Measurements from ENCODE around the gene DGKB.

The DGKB gene

GRCh38 chr7:14760730-14761478, 141.6 kb downstream of the DGKB start:
- DNase-seq (ENCODE audit: low spot score): no peak

- peak; percentile 32 for DNase-seq (ENCODE audit: low spot score)
Measured at GRCh38 chr7:14759785-14760184, 142.8 kb downstream of the DGKB start.

- DNase-seq (ENCODE audit: low spot score): peak; percentile 50
Measured at GRCh38 chr7:14754631-14755030, 147.9 kb downstream of the DGKB start.

GRCh38 chr7:14752301-14752700, 150.2 kb downstream of the DGKB start:
- DNase-seq (ENCODE audit: low spot score): no peak

- no peak for DNase-seq (ENCODE audit: low spot score)
Measured at GRCh38 chr7:14751461-14751860, 151.1 kb downstream of the DGKB start.

- DNase-seq (ENCODE audit: low spot score): peak; percentile 90
Measured at GRCh38 chr7:14748461-14748860, 154.1 kb downstream of the DGKB start.

- no peak for DNase-seq (ENCODE audit: low spot score)
Measured at GRCh38 chr7:14747701-14748100, 154.8 kb downstream of the DGKB start.

- no peak for DNase-seq (ENCODE audit: low spot score)
Measured at GRCh38 chr7:14745076-14745475, 157.5 kb downstream of the DGKB start.

GRCh38 chr7:14740606-14741005, 161.9 kb downstream of the DGKB start:
- DNase-seq (ENCODE audit: low spot score): no peak

GRCh38 chr7:14739841-14740185, 162.7 kb downstream of the DGKB start:
- DNase-seq (ENCODE audit: low spot score): no peak

- no peak for DNase-seq (ENCODE audit: low spot score)
Measured at GRCh38 chr7:14739168-14739840, 163.2 kb downstream of the DGKB start.

GRCh38 chr7:14738086-14738485, 164.5 kb downstream of the DGKB start:
- DNase-seq (ENCODE audit: low spot score): peak; percentile 35

GRCh38 chr7:14734839-14735321, 167.7 kb downstream of the DGKB start:
- DNase-seq (ENCODE audit: low spot score): no peak

- DNase-seq (ENCODE audit: low spot score): no peak
Measured at GRCh38 chr7:14720785-14721184, 181.8 kb downstream of the DGKB start.

- peak; percentile 45 for DNase-seq (ENCODE audit: low spot score)
Measured at GRCh38 chr7:14717816-14718215, 184.7 kb downstream of the DGKB start.

- DNase-seq (ENCODE audit: low spot score): no peak
Measured at GRCh38 chr7:14717169-14717568, 185.4 kb downstream of the DGKB start.

- DNase-seq (ENCODE audit: low spot score): peak; percentile 73
Measured at GRCh38 chr7:14714161-14714728, 188.3 kb downstream of the DGKB start.

- peak; percentile 17 for DNase-seq (ENCODE audit: low spot score)
Measured at GRCh38 chr7:14698239-14698638, 204.3 kb downstream of the DGKB start.

GRCh38 chr7:14697684-14698083, 204.9 kb downstream of the DGKB start:
- DNase-seq (ENCODE audit: low spot score): no peak

GRCh38 chr7:14691597-14692203, 210.9 kb downstream of the DGKB start:
- peak; percentile 23 for DNase-seq (ENCODE audit: low spot score)

- DNase-seq (ENCODE audit: low spot score): no peak
Measured at GRCh38 chr7:14691034-14691433, 211.5 kb downstream of the DGKB start.

- DNase-seq (ENCODE audit: low spot score): no peak
Measured at GRCh38 chr7:14690486-14690885, 212.1 kb downstream of the DGKB start.

GRCh38 chr7:14690075-14690474, 212.5 kb downstream of the DGKB start:
- DNase-seq (ENCODE audit: low spot score): no peak
